HG03469 (cell line): ENCODE results near the gene TMEM178B.
"Not testable (repeated sequence)": the region's sequence is repeated elsewhere in the genome, so short reads cannot be mapped to it uniquely, and the experiment has no call there.

Source experiments
- ATAC-seq: cut with Tn5 transposase; IDR thresholded peaks from one replicate; pipeline ENCODE4 v1.9.1; 2021; ENCODE audit warnings: mild to moderate bottlenecking, moderate library complexity, moderate number of reproducible peaks; ENCODE audit not compliant: unreplicated experiment

The TMEM178B gene

GRCh38 chr7:141073641-141074161 is at the start of gene TMEM178B:
TMEM178B (plus strand) TSS chr7:141074064.
- ATAC-seq = no peak

- no peak for ATAC-seq
These were observed 49.2 kb upstream of the TMEM178B start for GRCh38 chr7:141024668-141025067.

- ATAC-seq = no peak
These were observed 46.8 kb upstream of the TMEM178B start for GRCh38 chr7:141027043-141027442.

- ATAC-seq = no peak
These were observed 45.1 kb upstream of the TMEM178B start for GRCh38 chr7:141028767-141029166.

GRCh38 chr7:141032539-141033323 is 41.1 kb upstream of the TMEM178B start:
- not testable (repeated sequence) for ATAC-seq

- not testable (repeated sequence) for ATAC-seq
These were observed 35.8 kb upstream of the TMEM178B start for GRCh38 chr7:141038100-141038499.

- ATAC-seq = no peak
These were observed 34.5 kb upstream of the TMEM178B start for GRCh38 chr7:141039376-141039775.

GRCh38 chr7:141042222-141043193 is 31.4 kb upstream of the TMEM178B start:
- no peak for ATAC-seq

GRCh38 chr7:141043616-141044015 is 30.2 kb upstream of the TMEM178B start:
- ATAC-seq = no peak

- ATAC-seq = no peak
These were observed 28.6 kb upstream of the TMEM178B start for GRCh38 chr7:141045126-141045841.

- ATAC-seq = no peak
These were observed 27.8 kb upstream of the TMEM178B start for GRCh38 chr7:141045842-141046620.

GRCh38 chr7:141053626-141054025 is 20.2 kb upstream of the TMEM178B start:
- ATAC-seq = no peak

GRCh38 chr7:141055146-141055545 is 18.7 kb upstream of the TMEM178B start:
- ATAC-seq = no peak

GRCh38 chr7:141057788-141058187 is 16.1 kb upstream of the TMEM178B start:
- ATAC-seq = no peak

GRCh38 chr7:141067856-141068255 is 6.0 kb upstream of the TMEM178B start:
- ATAC-seq = not testable (repeated sequence)

GRCh38 chr7:141071260-141071854 is 2.5 kb upstream of the TMEM178B start:
- ATAC-seq = no peak

GRCh38 chr7:141071855-141072547 is 1.9 kb upstream of the TMEM178B start:
- ATAC-seq = no peak

GRCh38 chr7:141072548-141073172 is 1.2 kb upstream of the TMEM178B start:
- no peak for ATAC-seq
